ENCODE measurements around the gene PIK3C2A.

The PIK3C2A gene

GRCh38 chr11:17217401-17217800 lies 9.6 kb upstream of the PIK3C2A start:
- DNase-seq (ENCODE audit: low read depth in 2 of 2) = no peak

GRCh38 chr11:17214338-17214737 lies 6.6 kb upstream of the PIK3C2A start:
- no peak for DNase-seq (ENCODE audit: low read depth in 2 of 2)

DNA sequence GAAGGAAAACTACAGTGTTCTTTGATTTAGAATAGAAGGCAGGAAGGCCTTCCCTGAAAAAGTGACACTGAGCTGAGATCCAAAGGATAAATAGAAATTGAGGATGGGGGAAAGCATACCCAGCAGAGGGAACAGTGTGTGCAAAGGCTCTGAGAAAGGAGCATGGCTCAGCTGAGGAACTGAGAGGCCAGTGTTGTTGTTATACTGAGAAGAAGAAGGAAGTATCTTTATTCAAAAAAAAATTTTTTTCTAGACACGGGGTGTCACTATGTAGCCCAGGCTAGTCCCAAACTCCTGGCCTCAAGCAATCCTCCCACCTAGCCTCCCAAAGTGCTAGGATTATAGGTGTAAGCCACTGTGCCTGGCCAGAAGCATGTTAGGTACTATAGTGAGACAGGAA lies 3.5 kb upstream of the PIK3C2A start:
- no peak for DNase-seq (ENCODE audit: low read depth in 2 of 2)

DNA sequence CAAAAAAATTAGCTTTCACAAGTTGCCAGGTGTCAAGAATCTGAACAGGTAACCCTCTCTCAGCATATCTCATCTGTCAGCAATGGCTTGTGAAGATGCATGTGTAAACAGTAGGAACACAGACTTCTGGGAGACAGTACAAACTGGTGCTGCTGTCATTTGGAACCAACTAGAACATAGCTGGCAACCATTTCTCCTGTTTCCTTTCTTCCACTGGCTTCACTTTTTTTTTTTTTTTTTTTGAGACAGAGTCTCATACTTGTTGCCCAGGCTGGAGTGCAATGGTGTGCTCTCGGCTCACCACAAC lies 2.1 kb upstream of the PIK3C2A start:
- DNase-seq (ENCODE audit: low read depth in 2 of 2) = no peak

DNA sequence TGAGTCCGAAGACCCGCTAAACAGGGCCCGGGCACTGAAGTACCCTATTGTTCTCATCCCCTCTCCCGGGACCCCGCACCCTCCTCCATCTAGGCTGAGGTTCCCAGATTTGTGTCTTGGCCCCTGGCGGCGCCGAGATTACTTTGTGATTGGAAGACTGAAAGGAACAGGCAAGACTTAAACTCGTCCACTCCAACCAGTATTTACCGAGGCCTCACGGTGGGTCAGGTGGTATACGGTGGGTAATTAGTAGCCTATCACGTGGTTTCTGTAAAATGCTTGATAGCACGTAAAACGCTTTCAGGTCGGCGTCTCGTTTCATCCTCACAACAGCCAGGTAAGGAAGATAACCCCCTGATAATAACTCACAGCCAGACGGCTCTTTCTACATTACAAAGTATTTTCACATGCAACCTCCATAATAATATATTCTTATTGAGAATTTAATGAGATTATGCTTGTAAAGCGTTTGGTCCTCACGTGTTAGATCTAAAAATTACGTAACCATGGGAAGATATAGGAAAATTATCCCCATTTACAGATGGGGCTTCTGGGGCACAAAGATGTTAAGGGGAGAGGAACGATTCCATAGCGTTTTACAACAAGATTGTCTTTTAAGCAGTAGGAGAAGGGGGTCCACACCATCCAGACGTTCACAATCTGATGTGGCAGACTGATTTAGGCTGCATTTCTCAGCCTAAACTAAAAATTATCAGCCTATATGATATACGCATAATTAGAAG lies 642 bp upstream of the PIK3C2A start:
- peak; percentile 15 to 29 for DNase-seq (ENCODE audit: low read depth in 2 of 2)

DNA sequence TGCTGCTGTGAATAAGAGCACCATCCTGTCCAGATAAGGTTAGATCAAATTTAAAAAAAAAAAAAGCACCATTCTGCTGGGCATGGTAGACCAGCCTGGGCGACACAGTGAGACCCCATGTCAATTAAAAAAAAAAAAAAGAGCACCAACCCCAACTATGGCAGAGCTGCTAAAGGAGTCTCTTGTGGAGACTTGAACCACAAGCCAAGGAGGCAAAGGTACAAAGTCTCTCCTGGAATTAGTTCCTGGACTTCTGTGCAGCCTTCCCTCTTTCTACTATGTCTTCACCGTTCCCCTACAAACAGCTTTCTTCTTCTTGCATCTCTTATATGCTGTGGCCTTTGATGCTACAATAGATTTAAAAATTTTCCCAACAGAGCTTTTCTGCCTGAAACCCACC lies 1.3 kb downstream of the PIK3C2A start:
- no peak for DNase-seq (ENCODE audit: low read depth in 2 of 2)

GRCh38 chr11:17197431-17197898 lies 10.3 kb downstream of the PIK3C2A start:
- DNase-seq (ENCODE audit: low read depth in 2 of 2) = no peak

- DNase-seq (ENCODE audit: low read depth in 2 of 2) = no peak
These were observed 19.1 kb downstream of the PIK3C2A start for GRCh38 chr11:17188675-17189074.

DNA sequence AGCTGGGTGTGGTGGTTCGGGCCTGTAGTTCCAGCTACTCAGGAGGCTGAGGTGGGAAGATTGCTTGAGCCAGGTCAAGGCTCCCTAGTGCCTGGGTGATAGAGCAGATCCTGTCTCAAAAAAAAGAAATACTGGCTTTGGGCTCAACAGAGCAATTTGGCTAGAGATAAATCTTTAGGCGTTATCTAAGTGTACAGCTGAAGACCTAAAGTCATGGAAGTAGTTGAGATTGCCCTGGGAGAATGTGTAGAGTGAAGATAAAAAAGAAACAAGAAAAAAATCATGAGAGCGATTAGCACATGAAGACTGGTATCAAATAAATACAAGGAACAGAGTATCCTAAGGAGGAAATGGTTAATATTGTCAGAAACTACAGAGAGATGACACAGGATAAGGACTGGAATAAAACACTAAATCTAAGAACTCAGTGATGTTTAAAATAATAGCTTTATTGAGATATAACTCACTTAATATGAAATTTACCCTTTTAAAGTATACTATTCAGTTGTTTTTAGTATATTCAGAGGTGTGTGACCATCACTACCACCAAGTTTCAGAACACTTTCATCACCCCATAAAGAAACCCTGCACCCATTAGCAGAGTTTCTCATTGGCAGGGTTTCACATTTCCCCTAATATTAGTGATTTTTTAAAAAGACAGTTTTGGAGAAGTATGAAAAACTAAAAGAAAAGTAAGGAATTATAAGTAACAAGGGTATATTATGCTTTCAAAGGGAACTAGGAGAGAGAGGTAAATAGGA lies 20.7 kb downstream of the PIK3C2A start:
- DNase-seq (ENCODE audit: low read depth in 2 of 2) = no peak

GRCh38 chr11:17185938-17186337 lies 21.8 kb downstream of the PIK3C2A start:
- no peak for DNase-seq (ENCODE audit: low read depth in 2 of 2)

DNA sequence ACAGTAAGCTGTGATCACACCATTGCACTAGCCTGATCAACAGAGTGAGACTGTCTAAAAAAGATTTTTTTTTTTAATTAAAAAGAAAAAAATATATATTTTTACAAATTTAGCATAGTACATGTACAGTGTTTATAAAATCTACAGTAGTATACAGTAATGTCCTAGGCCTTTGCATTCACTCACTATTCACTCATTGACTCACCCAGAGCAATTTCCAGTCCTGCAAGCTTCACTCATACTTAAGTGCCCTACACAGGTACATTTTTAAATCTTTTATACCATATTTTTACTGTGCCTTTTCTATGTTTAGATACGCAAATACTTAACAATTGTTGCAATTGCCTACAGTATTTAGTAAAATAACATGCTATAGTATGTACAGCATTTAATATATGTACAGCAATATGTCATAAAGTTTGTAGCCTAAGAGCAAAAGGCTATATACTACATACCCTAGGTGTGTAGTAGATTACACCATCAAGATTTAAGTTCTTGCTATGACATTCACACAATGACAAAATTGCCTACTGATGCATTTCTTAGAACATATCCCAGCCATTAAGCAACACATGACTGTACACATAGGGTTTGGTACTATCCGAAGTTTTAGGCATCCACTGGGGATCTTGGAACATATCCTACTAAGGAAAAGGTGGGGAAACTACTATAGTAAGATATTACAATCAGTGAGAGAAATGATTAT lies 22.8 kb downstream of the PIK3C2A start:
- no peak for DNase-seq (ENCODE audit: low read depth in 2 of 2)

DNA sequence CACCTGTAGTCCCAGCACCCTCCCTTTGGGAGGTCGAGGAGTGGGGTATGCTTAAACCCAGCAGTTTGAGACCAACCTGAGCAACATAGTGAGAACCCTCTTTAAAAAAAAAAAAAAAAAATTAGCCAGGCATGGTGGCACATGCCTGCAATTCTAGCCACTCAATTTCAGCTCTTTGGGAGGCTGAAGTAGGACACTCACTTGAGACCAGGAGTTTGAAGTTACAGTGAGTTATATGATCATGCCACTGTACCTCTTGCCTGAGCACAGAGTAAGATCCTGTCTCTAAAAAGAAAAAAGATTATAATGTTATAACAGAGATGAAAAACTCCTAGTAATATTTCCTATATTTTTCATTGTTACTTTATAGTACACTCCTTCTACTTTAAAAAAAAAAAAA lies 23.9 kb downstream of the PIK3C2A start:
- DNase-seq (ENCODE audit: low read depth in 2 of 2) = no peak

- DNase-seq (ENCODE audit: low read depth in 2 of 2) = no peak
These were observed 27.8 kb downstream of the PIK3C2A start for GRCh38 chr11:17179970-17180369.

DNA sequence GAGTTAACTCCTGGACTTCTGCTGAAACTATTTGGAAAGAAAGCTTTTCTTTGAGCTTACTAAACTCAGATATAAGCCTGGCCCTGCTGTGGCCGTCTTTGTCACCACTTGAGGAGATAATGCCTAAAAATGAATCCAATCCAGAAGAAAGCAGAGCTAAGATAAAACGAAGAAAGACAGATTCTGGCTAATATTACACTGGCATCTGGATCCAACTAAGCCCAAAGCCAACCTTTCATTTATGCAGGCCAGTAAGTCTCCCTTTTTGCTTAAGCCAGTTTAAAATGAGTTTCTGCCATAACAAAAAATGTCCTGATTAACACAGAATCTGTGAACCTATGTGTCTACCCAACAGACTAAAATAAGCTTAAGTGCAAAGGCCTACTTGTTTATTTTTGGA lies 34.5 kb downstream of the PIK3C2A start:
- no peak for DNase-seq (ENCODE audit: low read depth in 2 of 2)

- DNase-seq (ENCODE audit: low read depth in 2 of 2) = no peak
These were observed 35.9 kb downstream of the PIK3C2A start for GRCh38 chr11:17171916-17172315.

DNA sequence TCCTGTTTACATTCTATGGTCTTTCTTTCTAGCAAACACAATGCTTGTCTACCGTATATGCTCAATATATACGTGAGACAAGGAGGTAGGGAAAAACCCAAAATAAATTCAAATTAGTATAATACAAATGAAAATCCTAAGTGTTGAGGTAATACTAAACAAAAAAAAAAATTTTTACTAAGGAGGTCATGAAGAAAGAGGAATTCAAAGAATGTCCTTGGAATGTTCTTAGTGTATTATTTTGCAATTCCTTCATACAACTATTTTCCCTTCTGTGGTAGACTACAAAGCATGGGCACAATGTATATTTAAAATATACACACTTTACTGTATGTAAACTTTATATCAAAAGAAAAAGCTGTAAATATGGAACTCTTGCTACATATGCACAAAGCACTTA lies 36.4 kb downstream of the PIK3C2A start:
- DNase-seq (ENCODE audit: low read depth in 2 of 2) = no peak

- DNase-seq (ENCODE audit: low read depth in 2 of 2) = no peak
These were observed 37.9 kb downstream of the PIK3C2A start for GRCh38 chr11:17169876-17170275.

DNA sequence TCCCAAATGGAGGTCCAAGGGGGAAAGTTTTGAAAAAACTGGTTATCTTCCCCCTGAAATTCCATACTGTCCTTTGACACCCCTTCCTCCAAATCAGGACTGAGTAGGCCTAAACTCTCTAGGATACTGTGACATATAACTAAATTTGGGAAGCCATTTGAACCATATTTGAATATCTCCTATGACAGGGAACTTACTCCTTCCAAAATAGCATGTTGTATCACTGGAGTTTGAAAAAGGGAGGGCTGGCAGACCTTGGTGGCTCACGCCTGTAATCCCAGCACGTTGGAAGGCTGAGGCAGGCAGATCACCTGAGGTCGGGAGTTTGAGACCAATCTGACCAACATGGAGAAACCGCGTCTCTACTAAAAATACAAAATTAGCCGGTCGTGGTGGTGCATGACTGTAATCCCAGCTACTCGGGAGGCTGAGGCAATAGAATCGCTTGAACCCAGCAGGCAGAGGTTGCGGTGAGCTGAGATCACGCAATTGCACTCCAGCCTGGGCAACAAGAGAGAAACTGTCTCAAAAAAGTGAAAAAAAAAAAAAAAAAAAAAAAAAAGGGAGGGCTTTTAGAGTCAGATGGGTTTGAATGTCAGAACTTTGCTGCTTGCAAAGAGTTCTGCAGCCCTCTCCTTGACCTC lies 42.4 kb downstream of the PIK3C2A start:
- no peak for DNase-seq (ENCODE audit: low read depth in 2 of 2)

DNA sequence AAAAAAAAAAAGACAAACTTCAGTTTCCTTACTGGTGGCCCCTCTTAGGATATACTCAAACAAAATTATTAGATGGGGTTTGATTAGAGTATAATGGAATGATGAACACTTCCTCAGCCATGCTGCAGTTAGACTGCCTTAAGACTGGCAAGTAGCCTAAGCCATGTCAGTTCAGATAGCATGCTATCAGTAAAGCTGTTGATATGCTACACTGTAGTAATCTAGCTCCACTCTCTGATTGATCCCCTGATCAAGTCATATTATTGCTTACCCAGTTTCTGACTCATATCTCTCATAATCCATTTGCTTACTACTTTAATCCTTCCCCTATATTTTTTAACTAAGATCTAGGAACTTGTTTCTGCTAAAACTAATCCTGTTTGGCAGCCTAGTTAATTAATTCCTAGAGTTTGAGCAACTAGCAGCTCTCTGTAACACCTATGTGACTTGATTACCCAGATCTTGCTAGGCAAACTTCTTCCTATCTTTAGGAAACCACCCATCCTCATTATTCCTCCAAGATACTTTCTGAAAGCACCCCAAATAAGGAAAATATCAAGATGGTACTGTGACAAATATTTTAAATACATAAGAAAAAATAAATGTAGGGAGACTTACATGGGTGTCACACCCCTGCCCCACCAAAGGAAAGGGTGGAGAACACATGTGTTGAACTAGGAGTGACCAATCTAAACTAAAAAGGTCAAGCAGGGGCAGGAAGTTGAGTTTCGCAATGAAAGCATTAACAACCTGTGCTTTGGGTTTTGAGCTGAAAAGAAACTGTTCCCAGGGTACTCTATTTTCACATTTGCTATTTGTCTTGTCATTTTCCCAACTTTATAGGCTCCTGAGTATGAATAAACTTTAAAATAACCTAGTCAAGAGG lies 43.2 kb downstream of the PIK3C2A start:
- DNase-seq (ENCODE audit: low read depth in 2 of 2) = no peak

DNA sequence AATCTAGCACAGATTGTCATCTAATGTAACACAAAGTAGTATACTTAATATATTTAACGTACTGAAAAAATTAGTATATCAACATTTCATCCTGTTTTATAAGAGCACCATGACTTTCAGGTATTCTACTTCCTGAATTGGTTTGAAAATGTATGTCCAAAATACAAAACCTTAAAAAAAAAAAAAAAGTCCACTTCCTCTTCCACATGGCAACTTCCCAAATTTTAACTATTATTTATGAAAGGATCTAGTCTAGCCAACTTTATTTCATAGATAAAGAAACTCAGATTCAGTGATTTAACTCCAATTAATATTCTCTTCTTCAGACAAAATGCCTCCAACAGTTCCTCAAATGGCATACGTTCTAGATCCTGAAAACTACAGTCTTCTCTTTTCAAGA lies 44.0 kb downstream of the PIK3C2A start:
- no peak for DNase-seq (ENCODE audit: low read depth in 2 of 2)

DNA sequence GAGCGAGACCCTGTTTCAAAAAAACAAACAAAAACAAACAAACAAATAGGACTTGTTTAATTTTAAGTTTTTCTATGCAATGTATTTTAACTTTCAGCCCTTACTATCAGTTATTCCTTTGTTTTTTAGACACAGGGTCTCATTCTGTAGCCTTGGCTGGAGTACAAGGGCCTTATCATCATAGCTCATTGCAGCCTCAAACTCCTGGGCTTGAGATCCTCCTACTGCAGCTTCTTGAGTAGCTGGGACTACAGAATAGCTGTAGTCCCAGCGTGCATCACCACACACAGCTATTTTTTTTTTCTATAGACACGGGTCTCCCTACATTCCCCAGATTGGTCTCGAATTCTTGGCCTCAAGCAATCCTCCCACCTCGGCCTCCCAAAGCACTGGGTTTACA lies 44.5 kb downstream of the PIK3C2A start:
- DNase-seq (ENCODE audit: low read depth in 2 of 2) = no peak

Data from stimulated activated CD8-positive, alpha-beta memory T cell treated with anti-CD3 and anti-CD28 coated beads, Interleukin-7, amount 100 ng/mL, for 4 hours (primary cell).